Measurements from ENCODE around the gene FBN1. TPM values are rescaled to one million over a fixed set of nuclear protein-coding genes. Genes with fewer than 3 reads are reported as not detected.

The FBN1 gene
- total RNA-seq, 1 experiment from 2014 or later: 6.7 TPM

GRCh38 chr15:48469271-48469670 lies 176.2 kb downstream of the FBN1 start:
- Histone ChIP-seq H4K20me1 (ENCODE audit: low read length) (no peaks in the 10 kb centered on the region), H3F3A (ENCODE audit: low read length, unreplicated experiment) (no peaks in the 10 kb centered on the region), H3K9me3 (ENCODE audit: low read length) (no peaks in the 10 kb centered on the region), H3K36me3 (ENCODE audit: low read depth, low read length) (no peaks in the 10 kb centered on the region), H3K4me1 (ENCODE audit: insufficient read depth, low read length) (peaks cover 18% of the 10 kb centered on the region), H3K4me2 (ENCODE audit: low read length) (no peak overlapping the region), H3K79me2 (ENCODE audit: low read length) (no peaks in the 10 kb centered on the region), H3K9me2 (replicated peaks; ENCODE audit: low read length) (no peaks in the 10 kb centered on the region), H3K27me3 (ENCODE audit: low read length) (no peaks in the 10 kb centered on the region), H3K9ac (ENCODE audit: low read length) (no peak overlapping the region), H3K4me3 (ENCODE audit: low read length) (no peak overlapping the region), H3K27ac (ENCODE audit: low read length) (no peak overlapping the region), H2AFZ (ENCODE audit: low read length) (no peak overlapping the region)
- CTCF ChIA-PET: no interaction called here
- DNase-seq (no peak), ATAC-seq (no peak)
- intact Hi-C loops (cut with micrococcal nuclease): loop anchor here (10.0 kb wide), 1 partner anchor 176 kb away; the partner anchor contains the start of gene FBN1
- BruUV-seq (replicated peaks): no TSS peak
- TF ChIP-seq EZH2phosphoT487 (IDR thresholded peaks at IDR 0.05; ENCODE audit: borderline replicate concordance, low read length) (no peak), EZH2 (IDR thresholded peaks at IDR 0.05; ENCODE audit: low read length, unreplicated experiment) (no peak)
- POLR2A ChIA-PET (ENCODE audit: unreplicated experiment): no interaction called here

GRCh38 chr15:48467801-48468200 lies 177.7 kb downstream of the FBN1 start:
- Histone ChIP-seq H3F3A (ENCODE audit: low read length, unreplicated experiment) (no peaks in the 10 kb centered on the region), H3K9me2 (replicated peaks; ENCODE audit: low read length) (no peaks in the 10 kb centered on the region), H3K79me2 (ENCODE audit: low read length) (no peaks in the 10 kb centered on the region), H3K27me3 (ENCODE audit: low read length) (no peaks in the 10 kb centered on the region), H4K20me1 (ENCODE audit: low read length) (no peaks in the 10 kb centered on the region), H3K9ac (ENCODE audit: low read length) (no peak overlapping the region), H3K9me3 (ENCODE audit: low read length) (no peaks in the 10 kb centered on the region), H3K4me3 (ENCODE audit: low read length) (no peak overlapping the region), H2AFZ (ENCODE audit: low read length) (no peak overlapping the region), H3K4me2 (ENCODE audit: low read length) (no peak overlapping the region), H3K27ac (ENCODE audit: low read length) (no peak overlapping the region), H3K36me3 (ENCODE audit: low read depth, low read length) (no peaks in the 10 kb centered on the region), H3K4me1 (ENCODE audit: insufficient read depth, low read length) (peaks cover 27% of the 10 kb centered on the region)
- no TSS peak for BruUV-seq (replicated peaks)
- CTCF ChIA-PET: no interaction called here
- POLR2A ChIA-PET (ENCODE audit: unreplicated experiment): no interaction called here
- TF ChIP-seq EZH2 (IDR thresholded peaks at IDR 0.05; ENCODE audit: low read length, unreplicated experiment) (no peak), CTCF (conservative IDR thresholded peaks at IDR 0.05; ENCODE audit: low read depth, low read length) (no peak), EZH2phosphoT487 (IDR thresholded peaks at IDR 0.05; ENCODE audit: borderline replicate concordance, low read length) (no peak)
- no peak for DNase-seq
- no peak for ATAC-seq
- intact Hi-C loops (cut with micrococcal nuclease): loop anchor here (10.0 kb wide), 1 partner anchor 177 kb away; the partner anchor contains the start of gene FBN1

GRCh38 chr15:48466820-48467219 lies 178.7 kb downstream of the FBN1 start:
- Histone ChIP-seq H3K4me1 (ENCODE audit: insufficient read depth, low read length) (peaks cover 25% of the 10 kb centered on the region), H3K27me3 (ENCODE audit: low read length) (no peaks in the 10 kb centered on the region), H3K79me2 (ENCODE audit: low read length) (no peaks in the 10 kb centered on the region), H3K4me3 (ENCODE audit: low read length) (no peak overlapping the region), H3F3A (ENCODE audit: low read length, unreplicated experiment) (no peaks in the 10 kb centered on the region), H3K9me3 (ENCODE audit: low read length) (no peaks in the 10 kb centered on the region), H3K9me2 (replicated peaks; ENCODE audit: low read length) (no peaks in the 10 kb centered on the region), H2AFZ (ENCODE audit: low read length) (no peak overlapping the region), H3K36me3 (ENCODE audit: low read depth, low read length) (no peaks in the 10 kb centered on the region), H3K4me2 (ENCODE audit: low read length) (no peak overlapping the region), H3K9ac (ENCODE audit: low read length) (no peak overlapping the region), H3K27ac (ENCODE audit: low read length) (no peak overlapping the region), H4K20me1 (ENCODE audit: low read length) (no peaks in the 10 kb centered on the region)
- ChIA-PET POLR2A (ENCODE audit: unreplicated experiment) (no interaction called here), CTCF (no interaction called here)
- BruUV-seq (replicated peaks): no TSS peak
- no peak for DNase-seq
- intact Hi-C loops (cut with micrococcal nuclease): loop anchor here (10.0 kb wide), 1 partner anchor 178 kb away; the partner anchor contains the start of gene FBN1
- ATAC-seq: no peak
- TF ChIP-seq EZH2phosphoT487 (IDR thresholded peaks at IDR 0.05; ENCODE audit: borderline replicate concordance, low read length): no peak
- no peak for TF ChIP-seq CTCF (conservative IDR thresholded peaks at IDR 0.05; ENCODE audit: low read depth, low read length)
- TF ChIP-seq EZH2 (IDR thresholded peaks at IDR 0.05; ENCODE audit: low read length, unreplicated experiment): no peak
